Measurements from ENCODE around the gene HABP4.

Gene HABP4

DNA sequence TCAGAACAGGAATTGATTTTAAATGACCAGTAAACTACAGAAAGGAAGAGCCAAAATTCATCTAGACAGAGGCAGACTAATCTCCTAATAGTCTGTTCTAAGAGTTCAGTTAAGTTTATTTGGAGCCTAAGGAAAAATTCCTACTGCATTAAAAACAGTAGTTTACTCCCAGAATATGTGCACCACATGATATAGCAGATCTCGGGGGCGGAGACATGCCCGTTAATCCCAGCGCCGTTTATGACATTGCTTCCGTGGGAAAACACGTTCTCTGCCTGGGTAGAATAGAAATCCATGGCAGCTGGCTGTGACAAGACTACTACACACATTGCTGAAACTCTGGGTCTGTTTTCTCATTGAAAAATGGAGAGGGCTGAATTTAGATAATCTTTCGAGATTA, 11.4 kb downstream of the HABP4 start:
- Histone ChIP-seq H3K36me3 (no peaks in the 10 kb centered on the region), H3K4me3 (ENCODE audit: low read depth in 1 of 2, low read length in 1 of 2) (no peak overlapping the region), H3K27me3 (peaks cover 12% of the 10 kb centered on the region), H3K27ac (no peak overlapping the region), H3K9me3 (no peaks in the 10 kb centered on the region), H3K4me1 (ENCODE audit: control insufficient read depth in 1 of 2, insufficient read depth in 1 of 2, low read depth in 1 of 2, low read length in 1 of 2) (no peaks in the 10 kb centered on the region)
- TF ChIP-seq, protein P1, sequence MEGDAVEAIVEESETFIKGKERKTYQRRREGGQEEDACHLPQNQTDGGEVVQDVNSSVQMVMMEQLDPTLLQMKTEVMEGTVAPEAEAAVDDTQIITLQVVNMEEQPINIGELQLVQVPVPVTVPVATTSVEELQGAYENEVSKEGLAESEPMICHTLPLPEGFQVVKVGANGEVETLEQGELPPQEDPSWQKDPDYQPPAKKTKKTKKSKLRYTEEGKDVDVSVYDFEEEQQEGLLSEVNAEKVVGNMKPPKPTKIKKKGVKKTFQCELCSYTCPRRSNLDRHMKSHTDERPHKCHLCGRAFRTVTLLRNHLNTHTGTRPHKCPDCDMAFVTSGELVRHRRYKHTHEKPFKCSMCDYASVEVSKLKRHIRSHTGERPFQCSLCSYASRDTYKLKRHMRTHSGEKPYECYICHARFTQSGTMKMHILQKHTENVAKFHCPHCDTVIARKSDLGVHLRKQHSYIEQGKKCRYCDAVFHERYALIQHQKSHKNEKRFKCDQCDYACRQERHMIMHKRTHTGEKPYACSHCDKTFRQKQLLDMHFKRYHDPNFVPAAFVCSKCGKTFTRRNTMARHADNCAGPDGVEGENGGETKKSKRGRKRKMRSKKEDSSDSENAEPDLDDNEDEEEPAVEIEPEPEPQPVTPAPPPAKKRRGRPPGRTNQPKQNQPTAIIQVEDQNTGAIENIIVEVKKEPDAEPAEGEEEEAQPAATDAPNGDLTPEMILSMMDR (IDR thresholded peaks at IDR 0.05), result no peak

DNA sequence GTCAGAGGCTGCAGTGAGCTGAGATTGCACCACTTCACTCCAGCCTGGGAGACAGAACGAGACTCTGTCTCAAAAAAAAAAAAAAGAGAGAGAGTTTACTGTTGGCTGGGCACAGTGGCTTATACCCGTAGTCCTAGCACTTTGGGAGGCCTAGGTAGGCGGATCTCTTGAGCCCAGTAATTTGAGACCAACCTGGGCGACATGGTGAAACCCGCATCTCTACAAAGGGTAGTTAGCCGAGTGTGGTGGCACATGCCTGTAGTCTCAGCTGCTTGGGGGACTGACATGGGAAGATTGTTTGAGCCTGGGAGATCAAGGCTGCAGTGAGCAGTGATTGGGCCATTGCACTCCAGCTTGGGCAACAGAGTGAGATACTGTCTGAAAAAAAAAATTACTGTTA, 12.6 kb downstream of the HABP4 start:
- H3K4me1 ChIP-seq (ENCODE audit: control insufficient read depth in 1 of 2, insufficient read depth in 1 of 2, low read depth in 1 of 2, low read length in 1 of 2), result no peaks in the 10 kb centered on the region
- peaks cover 12% of the 10 kb centered on the region for H3K27me3 ChIP-seq
- H3K27ac ChIP-seq, result no peak overlapping the region
- TF ChIP-seq, protein P1 (IDR thresholded peaks at IDR 0.05), result no peak
- no peak overlapping the region for H3K4me3 ChIP-seq (ENCODE audit: low read depth in 1 of 2, low read length in 1 of 2)
- H3K36me3 ChIP-seq, result no peaks in the 10 kb centered on the region
- no peaks in the 10 kb centered on the region for H3K9me3 ChIP-seq

DNA sequence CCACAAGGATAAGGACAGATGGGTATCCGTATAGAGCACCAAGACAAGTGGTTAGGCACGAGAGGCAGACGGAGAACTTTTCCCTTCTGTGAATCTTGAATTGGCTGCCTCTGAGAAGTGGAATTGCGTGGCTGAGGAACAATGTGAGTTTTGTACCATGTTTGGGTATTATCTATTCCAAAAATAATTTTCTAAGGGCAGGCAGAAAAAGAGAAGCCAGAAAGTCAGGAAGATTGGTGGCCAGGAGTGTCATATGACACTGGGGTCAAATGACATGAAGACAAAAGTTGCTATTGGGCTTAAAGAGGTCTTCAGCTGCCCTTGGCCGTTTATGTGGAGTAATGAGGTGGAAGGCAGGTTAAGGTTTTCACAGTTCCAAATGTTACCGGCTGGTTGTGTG, 14.5 kb downstream of the HABP4 start:
- Histone ChIP-seq H3K4me1 (ENCODE audit: control insufficient read depth in 1 of 2, insufficient read depth in 1 of 2, low read depth in 1 of 2, low read length in 1 of 2) (no peaks in the 10 kb centered on the region), H3K9me3 (no peaks in the 10 kb centered on the region), H3K36me3 (no peaks in the 10 kb centered on the region), H3K4me3 (ENCODE audit: low read depth in 1 of 2, low read length in 1 of 2) (no peak overlapping the region), H3K27ac (no peak overlapping the region), H3K27me3 (peaks cover 12% of the 10 kb centered on the region)
- TF ChIP-seq, protein P1 (IDR thresholded peaks at IDR 0.05), result no peak

DNA sequence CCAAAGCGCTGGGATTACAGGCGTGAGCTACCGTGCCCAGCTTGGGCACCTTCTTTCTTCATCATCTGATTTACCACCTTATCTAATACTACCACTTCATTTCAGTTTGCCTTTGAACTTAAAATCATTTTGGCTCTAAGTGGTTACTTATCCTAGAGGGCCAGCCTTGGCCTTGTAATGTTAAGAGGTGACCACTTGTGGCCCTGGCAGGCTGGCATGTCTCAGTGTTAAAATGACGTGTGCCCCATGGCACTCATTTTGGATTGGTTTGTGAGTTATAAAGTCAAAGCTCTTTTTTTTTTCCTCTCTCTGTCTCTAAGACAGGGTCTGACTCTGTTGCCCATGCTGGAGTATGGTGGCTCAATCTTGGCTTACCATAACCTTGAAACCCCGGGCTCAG, 17.8 kb downstream of the HABP4 start:
- Histone ChIP-seq H3K4me3 (ENCODE audit: low read depth in 1 of 2, low read length in 1 of 2) (no peak overlapping the region), H3K27ac (no peak overlapping the region), H3K4me1 (ENCODE audit: control insufficient read depth in 1 of 2, insufficient read depth in 1 of 2, low read depth in 1 of 2, low read length in 1 of 2) (no peaks in the 10 kb centered on the region), H3K27me3 (no peaks in the 10 kb centered on the region), H3K9me3 (no peaks in the 10 kb centered on the region), H3K36me3 (no peaks in the 10 kb centered on the region)
- TF ChIP-seq, protein P1 (IDR thresholded peaks at IDR 0.05), result no peak

DNA sequence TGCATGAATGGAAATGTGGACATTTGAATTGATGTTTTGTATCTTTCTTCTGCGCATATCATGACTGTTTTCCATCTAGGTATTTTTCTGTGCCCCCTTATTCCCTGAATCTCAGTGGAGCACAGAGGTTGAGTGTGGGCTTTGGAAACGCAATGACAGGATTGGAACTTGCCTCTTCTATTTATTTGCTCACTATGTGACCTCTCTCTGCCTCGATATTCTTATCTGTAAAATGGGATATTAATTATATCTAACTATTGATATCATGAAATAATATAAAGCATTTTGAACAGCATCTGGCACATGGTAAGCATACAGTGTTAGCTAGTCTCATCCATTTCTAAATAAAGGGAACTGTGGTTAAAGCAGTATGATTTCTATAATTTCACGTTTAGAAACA, 26.0 kb downstream of the HABP4 start:
- Histone ChIP-seq H3K27me3 (peaks cover 5% of the 10 kb centered on the region), H3K27ac (no peak overlapping the region), H3K9me3 (no peaks in the 10 kb centered on the region), H3K4me1 (ENCODE audit: control insufficient read depth in 1 of 2, insufficient read depth in 1 of 2, low read depth in 1 of 2, low read length in 1 of 2) (no peaks in the 10 kb centered on the region), H3K4me3 (ENCODE audit: low read depth in 1 of 2, low read length in 1 of 2) (no peak overlapping the region), H3K36me3 (no peaks in the 10 kb centered on the region)
- TF ChIP-seq, protein P1 (IDR thresholded peaks at IDR 0.05), result no peak

DNA sequence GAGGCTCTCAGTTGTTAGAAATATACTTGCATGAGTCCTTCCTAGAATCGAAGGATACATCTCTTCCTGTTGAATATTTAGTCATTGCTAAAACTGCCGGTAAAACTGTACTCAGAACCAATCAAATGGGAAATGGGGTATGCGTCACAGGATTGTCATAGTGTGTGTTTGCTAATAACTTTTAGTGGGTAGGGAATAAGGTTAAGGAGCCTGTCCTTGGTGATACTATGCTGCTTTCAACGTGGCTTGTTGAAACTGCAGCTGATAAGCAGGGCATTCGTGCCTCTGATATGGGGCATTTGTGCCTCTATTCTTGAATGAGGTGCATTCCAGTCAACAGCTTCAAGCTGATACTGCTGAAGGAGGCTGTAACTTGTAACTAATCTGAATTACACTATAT, 26.6 kb downstream of the HABP4 start:
- no peaks in the 10 kb centered on the region for H3K36me3 ChIP-seq
- no peak overlapping the region for H3K27ac ChIP-seq
- peaks cover 5% of the 10 kb centered on the region for H3K27me3 ChIP-seq
- H3K4me3 ChIP-seq (ENCODE audit: low read depth in 1 of 2, low read length in 1 of 2), result no peak overlapping the region
- no peaks in the 10 kb centered on the region for H3K9me3 ChIP-seq
- no peaks in the 10 kb centered on the region for H3K4me1 ChIP-seq (ENCODE audit: control insufficient read depth in 1 of 2, insufficient read depth in 1 of 2, low read depth in 1 of 2, low read length in 1 of 2)
- TF ChIP-seq, protein P1 (IDR thresholded peaks at IDR 0.05), result no peak
